ENCODE data around the gene RAP1A.
"Not testable (repeated sequence)": the region's sequence is repeated elsewhere in the genome, so short reads cannot be mapped to it uniquely, and the experiment has no call there.

The RAP1A gene

GRCh38 chr1:111622166-111622565, 2.6 kb downstream of the RAP1A start:
- DNase-seq (ENCODE audit: low read depth): no peak
- no peak overlapping the region for H3K4me3 ChIP-seq (ENCODE audit: low read depth, low read length)

- no peak for DNase-seq (ENCODE audit: low read depth)
- H3K4me3 ChIP-seq (ENCODE audit: low read depth, low read length): no peak overlapping the region
These were observed 4.8 kb downstream of the RAP1A start for GRCh38 chr1:111624382-111624781.

GRCh38 chr1:111625276-111625675, 5.7 kb downstream of the RAP1A start:
- no peak for DNase-seq (ENCODE audit: low read depth)
- no peak overlapping the region for H3K4me3 ChIP-seq (ENCODE audit: low read depth, low read length)

- H3K4me3 ChIP-seq (ENCODE audit: low read depth, low read length): no peak overlapping the region
- no peak for DNase-seq (ENCODE audit: low read depth)
These were observed 8.6 kb downstream of the RAP1A start for GRCh38 chr1:111628153-111628552.

GRCh38 chr1:111629190-111629954, 9.8 kb downstream of the RAP1A start:
- H3K4me3 ChIP-seq (ENCODE audit: low read depth, low read length): no peak overlapping the region

GRCh38 chr1:111630567-111630966, 11.0 kb downstream of the RAP1A start:
- no peak for DNase-seq (ENCODE audit: low read depth)
- H3K4me3 ChIP-seq (ENCODE audit: low read depth, low read length): no peak overlapping the region

More at GRCh38 chr1:111629190-111629954, 9.8 kb downstream of the RAP1A start:
- no peak for DNase-seq (ENCODE audit: low read depth)

- no peak for DNase-seq (ENCODE audit: low read depth)
- H3K4me3 ChIP-seq (ENCODE audit: low read depth, low read length): no peak overlapping the region
These were observed 11.9 kb downstream of the RAP1A start for GRCh38 chr1:111631502-111631901.

- not testable (repeated sequence) for H3K4me3 ChIP-seq (ENCODE audit: low read depth, low read length); DNase-seq (ENCODE audit: low read depth)
These were observed 13.2 kb downstream of the RAP1A start for GRCh38 chr1:111632771-111633170.

GRCh38 chr1:111633736-111634247, 14.2 kb downstream of the RAP1A start:
- DNase-seq (ENCODE audit: low read depth): no peak
- H3K4me3 ChIP-seq (ENCODE audit: low read depth, low read length): no peak overlapping the region

GRCh38 chr1:111635324-111636009, 15.9 kb downstream of the RAP1A start:
- no peak overlapping the region for H3K4me3 ChIP-seq (ENCODE audit: low read depth, low read length)
- DNase-seq (ENCODE audit: low read depth): no peak

- no peak overlapping the region for H3K4me3 ChIP-seq (ENCODE audit: low read depth, low read length)
- DNase-seq (ENCODE audit: low read depth): no peak
These were observed 18.7 kb downstream of the RAP1A start for GRCh38 chr1:111638320-111638719.

- no peak overlapping the region for H3K4me3 ChIP-seq (ENCODE audit: low read depth, low read length)
- no peak for DNase-seq (ENCODE audit: low read depth)
These were observed 20.1 kb downstream of the RAP1A start for GRCh38 chr1:111639602-111640198.

- no peak for DNase-seq (ENCODE audit: low read depth)
- H3K4me3 ChIP-seq (ENCODE audit: low read depth, low read length): no peak overlapping the region
These were observed 23.5 kb downstream of the RAP1A start for GRCh38 chr1:111643097-111643496.

- no peak for DNase-seq (ENCODE audit: low read depth)
- H3K4me3 ChIP-seq (ENCODE audit: low read depth, low read length): no peak overlapping the region
These were observed 24.1 kb downstream of the RAP1A start for GRCh38 chr1:111643696-111644095.

GRCh38 chr1:111644506-111644905, 24.9 kb downstream of the RAP1A start:
- no peak overlapping the region for H3K4me3 ChIP-seq (ENCODE audit: low read depth, low read length)
- no peak for DNase-seq (ENCODE audit: low read depth)

- no peak for DNase-seq (ENCODE audit: low read depth)
- H3K4me3 ChIP-seq (ENCODE audit: low read depth, low read length): no peak overlapping the region
These were observed 28.1 kb downstream of the RAP1A start for GRCh38 chr1:111647736-111648135.

- no peak overlapping the region for H3K4me3 ChIP-seq (ENCODE audit: low read depth, low read length)
- no peak for DNase-seq (ENCODE audit: low read depth)
These were observed 29.2 kb downstream of the RAP1A start for GRCh38 chr1:111648806-111649205.

- no peak for DNase-seq (ENCODE audit: low read depth)
- no peak overlapping the region for H3K4me3 ChIP-seq (ENCODE audit: low read depth, low read length)
These were observed 29.6 kb downstream of the RAP1A start for GRCh38 chr1:111649227-111649626.

- DNase-seq (ENCODE audit: low read depth): no peak
- no peak overlapping the region for H3K4me3 ChIP-seq (ENCODE audit: low read depth, low read length)
These were observed 30.1 kb downstream of the RAP1A start for GRCh38 chr1:111649648-111650047.

- DNase-seq (ENCODE audit: low read depth): no peak
- no peak overlapping the region for H3K4me3 ChIP-seq (ENCODE audit: low read depth, low read length)
These were observed 34.1 kb downstream of the RAP1A start for GRCh38 chr1:111653709-111654108.

Data from skeletal muscle cell (primary cell).